GM12878 (cell line): ENCODE measurements around the gene S1PR4. TPM values are rescaled to one million over a fixed set of nuclear protein-coding genes. Genes with fewer than 3 reads are reported as not detected.
"Not testable (repeated sequence)": the region's sequence is repeated elsewhere in the genome, so short reads cannot be mapped to it uniquely, and the experiment has no call there.

ENCODE experiments used
- ATAC-seq: fragments of 200-7000 bp; cut with Tn5 transposase; 3 replicates; pipeline ENCODE4 v1.9.1; 2020; ENCODE audit warnings: mild to moderate bottlenecking, moderate library complexity
- BruUV-seq: library from RNA; stranded (reverse); fragments of 400-500 nt; replicated peaks from 2 replicates; lab custom pipeline; 2021; lab: Mats Ljungman, UMichigan
- CTCF ChIA-PET: fragments of 300-600 bp; sonication (Branson Sonifier 250); formaldehyde crosslinking; extraction: SDS; loops from one replicate; lab custom pipeline; 2021; ENCODE audit warnings: inconsistent platforms; lab: Yijun Ruan, JAX
- POLR2A ChIA-PET: fragments of 350-600 bp; formaldehyde crosslinking; extraction: SDS; loops from one replicate; lab custom pipeline; 2021; ENCODE audit warnings: inconsistent platforms; lab: Charles Lee
- RAD21 ChIA-PET: fragments of 300-600 bp; sonication (Branson Sonifier 250); formaldehyde crosslinking; loops from one replicate; lab custom pipeline; 2023; ENCODE audit warnings: antibody characterized with exemption; ENCODE audit not compliant: unreplicated experiment; lab: Charles Lee
- SMC1A ChIA-PET: fragments of 300-600 bp; sonication (Branson Sonifier 250); formaldehyde crosslinking; loops from one replicate; lab custom pipeline; 2023; ENCODE audit not compliant: unreplicated experiment, uncharacterized antibody; lab: Charles Lee
- DNase-seq: peaks from one replicate; pipeline ENCODE4 v3.0.0-alpha.2; 2011; ENCODE audit warnings: low read depth, low spot score
- FAIRE-seq: peaks from 3 replicates; lab custom pipeline; 2011; peaks lifted over from hg19 to GRCh38; lab: Jason Lieb, UNC
- H2AFZ ChIP-seq: 2 replicates; pipeline ENCODE4 v1.6.0; 2011; ENCODE audit warnings: low read depth, low read length, control low read depth; ENCODE audit not compliant: control insufficient read depth
- H3K27ac ChIP-seq: 2 replicates; pipeline ENCODE4 v1.5.1; 2011; ENCODE audit warnings: control low read depth; ENCODE audit not compliant: control insufficient read depth, insufficient read depth
- H3K27me3 ChIP-seq, 2 experiments: replicated peaks in 1 of 2; 2 replicates each; pipeline versions ENCODE4 v1.6.0 to v1.6.1; 2011; ENCODE audit warnings: low read length in 1 of 2; ENCODE audit not compliant: control insufficient read depth in 2 of 2, insufficient read depth in 2 of 2
- H3K36me3 ChIP-seq, 2 experiments: 2 replicates each; pipeline ENCODE4 v1.5.1; 2011; ENCODE audit warnings: low read length in 1 of 2; ENCODE audit not compliant: control insufficient read depth in 2 of 2, insufficient read depth in 2 of 2
- H3K4me1 ChIP-seq: 2 replicates; pipeline ENCODE4 v1.6.1; 2011; ENCODE audit warnings: mild to moderate bottlenecking, low read length, moderate library complexity, mixed read lengths; ENCODE audit not compliant: control insufficient read depth, insufficient read depth
- H3K4me2 ChIP-seq: 2 replicates; pipeline ENCODE4 v1.6.0; 2011; ENCODE audit warnings: control low read depth; ENCODE audit not compliant: control insufficient read depth, insufficient read depth
- H3K4me3 ChIP-seq: fragments of 200-600 bp; sonication (generic); 2 replicates; pipeline ENCODE4 v1.5.1; 2016
- H3K79me2 ChIP-seq: 2 replicates; pipeline ENCODE4 v1.6.0; 2011; ENCODE audit warnings: low read length; ENCODE audit not compliant: control insufficient read depth, insufficient read depth
- H3K9ac ChIP-seq: 2 replicates; pipeline ENCODE4 v1.8.0; 2011; ENCODE audit warnings: low read length, control low read depth, mixed read lengths; ENCODE audit not compliant: control insufficient read depth, insufficient read depth
- H3K9me3 ChIP-seq: replicated peaks from 3 replicates; pipeline ENCODE4 v1.5.1; 2011; ENCODE audit warnings: mild to moderate bottlenecking, low read length; ENCODE audit not compliant: control insufficient read depth, insufficient read depth
- H4K20me1 ChIP-seq: 2 replicates; pipeline ENCODE4 v1.6.0; 2011; ENCODE audit not compliant: control insufficient read depth, insufficient read depth
- BACH1 ChIP-seq: fragments of 450-650 bp; IDR thresholded peaks from 2 replicates; pipeline ENCODE4 v1.6.1; 2017; ENCODE audit warnings: mild to moderate bottlenecking, borderline replicate concordance
- HDGF ChIP-seq: fragments of 450-650 bp; IDR thresholded peaks from 2 replicates; pipeline ENCODE4 v1.6.1; 2016; ENCODE audit warnings: antibody characterized with exemption
- IKZF2 ChIP-seq, 2 experiments: fragments of 450-650 bp; IDR thresholded peaks; 2 replicates each; pipeline ENCODE4 v1.6.1; 2017; ENCODE audit warnings: mild to moderate bottlenecking in 2 of 2, moderate library complexity in 2 of 2
- PAX8 ChIP-seq: fragments of 450-650 bp; IDR thresholded peaks from 2 replicates; pipeline ENCODE4 v1.6.1; 2017; ENCODE audit warnings: mild to moderate bottlenecking, moderate library complexity
- ZNF207 ChIP-seq: fragments of 450-650 bp; IDR thresholded peaks from 2 replicates; pipeline ENCODE4 v1.6.1; 2014; ENCODE audit warnings: antibody characterized with exemption, mild to moderate bottlenecking, borderline replicate concordance
- WGBS: methylation state at CpG from one replicate; pipeline ENCODE4 v1.1.6; 2016; ENCODE audit warnings: low lambda C conversion rate; ENCODE audit not compliant: insufficient replicate concordance, insufficient coverage; ENCODE audit errors: missing lambda C conversion rate; 5-methylcytosine and 5-hydroxymethylcytosine counted together
- in situ Hi-C: fragments of 300-500 bp; cut with MboI; formaldehyde crosslinking; loops from 9 replicates; pipeline ENCODE4 v1.14.3; 2018; ENCODE audit warnings: mixed read lengths
- intact Hi-C: fragments of 100-400 bp; cut with micrococcal nuclease; formaldehyde crosslinking; loops from one replicate; pipeline ENCODE4 v1.14.2; 2022; ENCODE audit not compliant: unreplicated experiment
- polyA plus RNA-seq, 11 experiments: library from polyadenylated mRNA; depleted of rRNA in 4 of 11; unstranded in 6 of 11; stranded (reverse) in 5 of 11; fragments of >200 nt; fragmentation: Nextera tagmentation in 4 of 11; fragmentation: Illumina TruSeq in 1 of 11; extraction: Ambion mirVana in 4 of 11; extraction: Trizol in 1 of 11; gene quantifications; 1 replicate in 1 of 11; 2 replicates in 10 of 11; pipeline versions ENCODE4 v1.2.1 to v1.2.3, GENCODE V29; 2011 to 2016; ENCODE audit warnings: inconsistent platforms in 2 of 11, missing spikeins in 2 of 11, low read depth in 1 of 11
- total RNA-seq, 4 experiments: library from RNA; depleted of rRNA in 3 of 4; stranded (reverse); fragments of >200 nt in 3 of 4; fragmentation: Illumina TruSeq in 1 of 4; extraction: Trizol in 1 of 4; gene quantifications; 2 replicates each; pipeline versions ENCODE4 v1.2.1 to v1.2.3, GENCODE V29; 2013 to 2021

S1PR4 gene
- total and polyA plus RNA-seq, 10 of the 15 experiments (the other 5 are each of a cell fraction or from before 2014, with no cell fraction given) = 0.19 to 57.7 (median 32.4) TPM; not detected in 1

DNA sequence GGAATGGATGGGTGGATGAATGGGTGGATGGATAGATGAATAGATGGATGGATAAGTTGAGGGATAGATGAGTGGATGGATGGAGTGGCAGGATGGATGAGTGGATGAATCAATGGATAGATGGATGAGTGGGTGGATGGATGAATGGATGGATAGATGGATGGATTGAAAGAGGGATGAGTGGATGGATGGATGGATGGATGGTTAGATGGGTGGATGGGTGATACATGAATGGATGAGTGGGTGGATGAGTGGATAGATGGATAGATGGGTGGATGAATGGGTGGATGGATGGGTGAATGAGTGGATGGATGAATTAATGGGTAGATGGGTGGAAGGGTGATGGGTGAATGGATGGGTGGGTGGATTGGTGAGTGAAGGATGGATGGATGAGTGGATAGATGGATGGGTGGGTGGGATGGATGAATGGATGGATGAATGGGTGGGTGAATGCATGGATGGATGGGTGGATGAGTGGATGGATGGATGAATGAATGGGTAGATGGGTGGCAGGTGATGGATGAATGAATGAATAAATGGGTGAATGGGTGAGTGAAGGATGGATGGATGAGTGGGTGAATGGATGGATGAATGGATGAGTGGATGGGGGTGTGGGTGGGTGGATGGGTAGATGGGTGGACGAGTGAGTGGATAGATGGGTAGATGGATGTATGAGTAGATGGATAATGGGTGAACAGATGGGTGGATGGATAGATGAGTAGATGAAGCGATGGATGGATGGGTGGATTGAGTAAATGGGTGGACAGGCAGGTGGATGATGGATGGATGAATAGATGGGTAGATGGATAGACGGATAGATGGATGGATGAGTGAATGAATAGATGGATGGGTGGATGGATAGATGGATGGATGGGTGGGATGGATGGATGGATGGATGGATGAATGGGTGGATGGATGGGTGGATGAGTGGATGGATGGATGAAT lies 25.0 kb upstream of the S1PR4 start:
- no peaks in the 10 kb centered on the region for H4K20me1 ChIP-seq
- no peak for FAIRE-seq
- RAD21 ChIA-PET = no interaction called here

DNA sequence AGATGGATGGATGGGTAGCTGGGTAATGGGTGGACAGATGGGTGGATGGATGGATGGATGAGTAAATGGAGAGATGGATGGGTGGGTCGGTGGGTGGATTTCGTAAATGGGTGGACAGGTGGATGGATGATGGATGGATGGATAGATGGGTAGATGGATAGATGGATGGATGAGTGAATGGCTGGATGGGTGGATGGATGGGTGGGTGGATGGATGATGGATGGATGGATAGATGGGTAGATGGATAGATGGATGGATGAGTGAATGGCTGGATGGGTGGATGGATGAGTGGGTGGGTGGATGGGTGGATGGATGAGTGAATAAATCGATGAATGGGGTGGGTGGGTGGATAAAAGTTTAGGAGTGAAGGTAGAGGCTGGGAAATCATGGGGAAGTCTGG lies 24.1 kb upstream of the S1PR4 start:
- not testable (repeated sequence) for ATAC-seq
- H3K4me2 ChIP-seq = peak overlapping the region; percentile 86
- TF ChIP-seq HDGF = peak; percentile 96
- TF ChIP-seq, all 136 proteins: peak for 1; not testable (repeated sequence) for 135
- peaks cover 14% of the 10 kb centered on the region for H3K4me1 ChIP-seq
- RAD21 ChIA-PET, H3K27me3 ChIP-seq, in situ Hi-C loops, intact Hi-C loops, POLR2A ChIA-PET, H2AFZ ChIP-seq, SMC1A ChIA-PET, H3K36me3 ChIP-seq, DNase-seq, H3K9me3 ChIP-seq, H4K20me1 ChIP-seq, H3K79me2 ChIP-seq: not testable (repeated sequence)
- CTCF ChIA-PET = interaction anchor here (1.3 kb wide), 1 partner anchor 28 kb away, joined by 4 read pairs; no protein-coding TSS in a partner anchor
- FAIRE-seq = peak; percentile 87
- peak overlapping the region; percentile 97 for H3K27ac ChIP-seq
- WGBS = 67% methylated on average over 3 of the region's 3 CpGs
- peak overlapping the region; percentile 80 for H3K9ac ChIP-seq
- TSS peak; percentile 83 for BruUV-seq
- peak overlapping the region; percentile 47; the same call in 1 of the 2 replicates for H3K4me3 ChIP-seq

More for the DNA sequence above, 25.0 kb upstream of the S1PR4 start:
- TF ChIP-seq IKZF2 (IDR thresholded peaks at IDR 0.05) (0 out of 4 replicates have a peak, but pooled peaks of 1 of the 2 experiments have one; percentile 11), PAX8 (no peak), ZNF207 (no peak), BACH1 (no peak)
- TF ChIP-seq, all 136 proteins: peak for 1
- no peak overlapping the region for H3K27ac ChIP-seq
- ChIA-PET SMC1A (no interaction called here), CTCF (interaction anchor here (1.1 to 1.8 kb wide), 2 partner anchors 8 to 25 kb away, joined by 4 to 5 read pairs; no protein-coding TSS in a partner anchor), POLR2A (no interaction called here)
- WGBS = 81% methylated on average over 3 of the region's 3 CpGs
- no TSS peak for BruUV-seq
- H2AFZ ChIP-seq = no peak overlapping the region
- DNase-seq (no peak), ATAC-seq (no peak)
- no peaks in the 10 kb centered on the region for H3K27me3 ChIP-seq
- peaks cover 14% of the 10 kb centered on the region for H3K4me1 ChIP-seq
- H3K9ac ChIP-seq = no peak overlapping the region
- in situ Hi-C loops = no loop called here
- H3K4me2 ChIP-seq = no peak overlapping the region
- H3K4me3 ChIP-seq = no peak overlapping the region
- intact Hi-C loops = no loop called here
- H3K79me2 ChIP-seq = 0 out of 2 replicates have a peak, but pooled peaks cover 1% of the 10 kb centered on the region
- H3K36me3 ChIP-seq = peaks cover 2 to 4% of the 10 kb centered on the region in 2 experiments; a peak in 3 of 4 replicates
- H3K9me3 ChIP-seq = no peaks in the 10 kb centered on the region; the same call in 2 of the 3 replicates
